ENCODE results near the gene SIPA1L3.

DNA sequence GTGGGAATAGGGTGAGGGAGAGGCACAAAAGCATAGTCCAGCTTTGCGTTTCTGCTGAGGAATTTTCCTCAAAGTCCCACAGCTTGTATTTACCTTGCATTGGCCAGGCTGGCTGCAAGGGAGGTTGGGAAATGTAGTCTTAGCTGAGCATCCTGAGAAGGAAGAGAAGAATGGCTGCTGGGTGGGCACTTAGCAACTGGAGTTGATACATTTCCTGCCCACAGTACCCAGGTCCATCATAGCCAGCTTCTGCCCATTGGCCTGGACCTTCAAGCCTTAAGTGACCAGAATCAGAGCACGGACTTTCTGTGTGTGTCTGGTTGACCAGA is 112.4 kb downstream of the SIPA1L3 start:
- TF ChIP-seq, protein P1, sequence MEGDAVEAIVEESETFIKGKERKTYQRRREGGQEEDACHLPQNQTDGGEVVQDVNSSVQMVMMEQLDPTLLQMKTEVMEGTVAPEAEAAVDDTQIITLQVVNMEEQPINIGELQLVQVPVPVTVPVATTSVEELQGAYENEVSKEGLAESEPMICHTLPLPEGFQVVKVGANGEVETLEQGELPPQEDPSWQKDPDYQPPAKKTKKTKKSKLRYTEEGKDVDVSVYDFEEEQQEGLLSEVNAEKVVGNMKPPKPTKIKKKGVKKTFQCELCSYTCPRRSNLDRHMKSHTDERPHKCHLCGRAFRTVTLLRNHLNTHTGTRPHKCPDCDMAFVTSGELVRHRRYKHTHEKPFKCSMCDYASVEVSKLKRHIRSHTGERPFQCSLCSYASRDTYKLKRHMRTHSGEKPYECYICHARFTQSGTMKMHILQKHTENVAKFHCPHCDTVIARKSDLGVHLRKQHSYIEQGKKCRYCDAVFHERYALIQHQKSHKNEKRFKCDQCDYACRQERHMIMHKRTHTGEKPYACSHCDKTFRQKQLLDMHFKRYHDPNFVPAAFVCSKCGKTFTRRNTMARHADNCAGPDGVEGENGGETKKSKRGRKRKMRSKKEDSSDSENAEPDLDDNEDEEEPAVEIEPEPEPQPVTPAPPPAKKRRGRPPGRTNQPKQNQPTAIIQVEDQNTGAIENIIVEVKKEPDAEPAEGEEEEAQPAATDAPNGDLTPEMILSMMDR (IDR thresholded peaks at IDR 0.05), result no peak
- no peak for TF ChIP-seq POLR2A (IDR thresholded peaks at IDR 0.05)

Data from adrenal gland (tissue), 5 donors.